SJCRH30 (cell line): ENCODE data around the gene SMAD2. TPM values are rescaled to one million over a fixed set of nuclear protein-coding genes. Genes with fewer than 3 reads are reported as not detected.
"Not testable (repeated sequence)": the region's sequence is repeated elsewhere in the genome, so short reads cannot be mapped to it uniquely, and the experiment has no call there.

Experiments used
- DNase-seq, 2 experiments: peaks; one replicate each; pipeline ENCODE4 v3.0.0-alpha.2; 2015 to 2020
- H3K27ac ChIP-seq: fragments of 250-450 bp; sonication (Bioruptor Pico); 2 replicates; pipeline ENCODE4 v1.5.1; 2020; ENCODE audit warnings: mild to moderate bottlenecking, moderate library complexity
- H3K27me3 ChIP-seq: fragments of 250-450 bp; sonication (Bioruptor Pico); 2 replicates; pipeline ENCODE4 v1.5.1; 2020; ENCODE audit warnings: mild to moderate bottlenecking, moderate library complexity
- H3K36me3 ChIP-seq: fragments of 250-450 bp; sonication (Bioruptor Pico); 2 replicates; pipeline ENCODE4 v1.5.1; 2020; ENCODE audit warnings: mild to moderate bottlenecking, moderate library complexity
- H3K4me1 ChIP-seq: fragments of 250-450 bp; sonication (Bioruptor Pico); 2 replicates; pipeline ENCODE4 v1.5.1; 2020; ENCODE audit warnings: mild to moderate bottlenecking, moderate library complexity
- H3K4me3 ChIP-seq: fragments of 250-450 bp; sonication (Bioruptor Pico); 2 replicates; pipeline ENCODE4 v1.5.1; 2020; ENCODE audit warnings: mild to moderate bottlenecking, moderate library complexity
- H3K9me3 ChIP-seq: fragments of 250-450 bp; sonication (Bioruptor Pico); replicated peaks from 2 replicates; pipeline ENCODE4 v1.5.1; 2020; ENCODE audit warnings: mild to moderate bottlenecking, moderate library complexity
- total RNA-seq: library from RNA; depleted of rRNA; stranded (reverse); fragments of >200 nt; shearing (Covaris generic); gene quantifications from 2 replicates; pipeline ENCODE4 v1.2.3, GENCODE V29; 2014

Gene SMAD2
- total RNA-seq, 1 experiment from 2014 or later: 67.4 TPM

DNA sequence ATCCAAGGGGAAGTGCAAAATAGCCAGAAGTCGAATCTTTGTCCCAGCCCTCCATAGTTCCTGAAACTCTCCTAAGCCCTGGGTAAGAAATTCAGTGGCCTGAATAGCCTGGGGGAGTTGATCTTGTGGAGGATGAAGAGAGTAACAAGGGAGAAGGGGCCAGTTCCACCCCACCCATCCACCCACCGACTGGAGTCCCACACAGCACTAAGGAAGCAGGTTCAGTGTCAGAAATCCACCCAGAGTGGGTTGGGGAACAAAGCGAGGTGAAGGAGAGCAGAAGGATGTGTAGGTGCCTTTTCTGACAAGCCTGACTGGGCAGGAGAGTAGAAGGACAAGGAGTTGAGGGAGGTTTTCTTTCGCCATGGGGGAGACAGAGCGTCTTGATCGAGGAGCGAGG is 136.8 kb downstream of the SMAD2 start:
- no peak for DNase-seq

DNA sequence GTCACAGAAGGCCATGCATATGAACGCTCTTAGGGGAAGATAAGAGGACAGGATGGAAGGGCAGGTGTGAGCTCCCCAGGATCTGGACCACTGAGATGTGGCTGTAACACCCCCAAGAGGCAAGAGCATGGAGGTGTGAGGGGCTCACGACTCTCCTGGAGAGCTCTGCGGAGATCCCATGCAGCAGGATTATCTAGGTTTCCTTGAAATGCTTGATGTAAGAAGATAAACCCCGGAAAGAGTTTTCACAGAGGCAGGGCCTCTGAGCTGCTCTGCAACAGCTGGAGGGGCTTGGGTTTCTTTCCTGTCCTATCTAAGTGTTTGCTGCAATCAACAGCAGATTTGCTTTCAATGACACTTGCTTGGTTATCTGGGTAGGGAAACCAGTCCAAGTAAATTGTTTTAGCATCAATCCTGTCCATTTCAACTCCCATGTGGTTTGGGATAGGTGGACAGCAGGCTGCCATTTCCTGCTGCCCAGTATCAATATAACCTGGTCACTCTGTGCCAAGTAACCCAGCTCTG is 138.9 kb downstream of the SMAD2 start:
- no peak overlapping the region for H3K27ac ChIP-seq
- H3K27me3 ChIP-seq: no peaks in the 10 kb centered on the region
- peak in 1 of 2 experiments; percentile 13 for DNase-seq
- no peaks in the 10 kb centered on the region for H3K36me3 ChIP-seq
- H3K9me3 ChIP-seq: no peaks in the 10 kb centered on the region
- no peaks in the 10 kb centered on the region for H3K4me1 ChIP-seq
- H3K4me3 ChIP-seq: no peak overlapping the region

More for the DNA sequence above, 136.8 kb downstream of the SMAD2 start:
- H3K36me3 ChIP-seq: no peaks in the 10 kb centered on the region
- H3K27ac ChIP-seq: no peak overlapping the region
- H3K27me3 ChIP-seq: no peaks in the 10 kb centered on the region
- H3K9me3 ChIP-seq: no peaks in the 10 kb centered on the region
- no peak overlapping the region for H3K4me3 ChIP-seq
- H3K4me1 ChIP-seq: no peaks in the 10 kb centered on the region

DNA sequence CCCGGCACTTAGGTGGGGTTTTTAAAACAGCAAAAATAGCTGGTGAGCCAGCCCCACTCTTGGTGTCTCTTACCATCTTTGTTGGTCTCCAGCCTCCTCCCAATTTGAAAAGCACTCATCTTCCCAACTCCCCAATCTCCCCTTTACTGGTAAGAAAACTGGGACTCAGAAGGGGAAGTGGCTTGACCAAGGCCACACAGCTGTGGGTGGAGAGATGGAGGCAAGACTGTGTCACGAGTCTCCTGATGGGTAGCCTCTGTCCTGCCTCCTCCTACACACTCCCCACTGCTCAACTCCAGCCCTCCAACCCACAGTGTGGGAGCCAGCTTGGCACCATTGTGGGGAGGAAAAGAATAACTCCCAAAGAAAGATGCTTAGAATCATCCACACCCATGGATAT is 140.4 kb downstream of the SMAD2 start:
- DNase-seq: no peak
- Histone ChIP-seq H3K36me3 (no peaks in the 10 kb centered on the region), H3K27ac (no peak overlapping the region)

DNA sequence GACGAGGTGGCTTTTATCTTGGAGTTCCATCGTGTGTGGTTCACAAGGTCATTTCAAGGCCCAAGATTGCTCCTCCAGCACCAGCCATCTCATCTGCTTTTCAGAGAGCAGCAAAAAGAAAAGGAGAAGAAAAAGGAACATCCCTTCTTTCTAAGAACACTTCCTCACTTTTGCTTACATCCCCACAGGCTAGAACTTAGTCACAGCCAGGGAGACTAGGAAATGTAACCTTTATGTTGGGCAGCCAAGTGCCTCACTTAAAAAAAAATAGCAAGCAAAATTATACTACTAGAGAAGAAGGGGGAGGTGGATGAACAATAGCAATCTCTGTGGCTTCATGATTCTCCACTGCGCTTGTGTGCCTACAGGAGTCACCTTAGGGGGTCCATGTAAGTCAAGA is 141.8 kb downstream of the SMAD2 start:
- Histone ChIP-seq H3K9me3 (no peaks in the 10 kb centered on the region), H3K27ac (no peak overlapping the region), H3K36me3 (no peaks in the 10 kb centered on the region), H3K4me3 (no peak overlapping the region), H3K27me3 (no peaks in the 10 kb centered on the region), H3K4me1 (no peaks in the 10 kb centered on the region)
- no peak for DNase-seq

More for the DNA sequence above, 140.4 kb downstream of the SMAD2 start:
- H3K9me3 ChIP-seq: no peaks in the 10 kb centered on the region
- no peaks in the 10 kb centered on the region for H3K27me3 ChIP-seq
- H3K4me3 ChIP-seq: no peak overlapping the region
- no peaks in the 10 kb centered on the region for H3K4me1 ChIP-seq

DNA sequence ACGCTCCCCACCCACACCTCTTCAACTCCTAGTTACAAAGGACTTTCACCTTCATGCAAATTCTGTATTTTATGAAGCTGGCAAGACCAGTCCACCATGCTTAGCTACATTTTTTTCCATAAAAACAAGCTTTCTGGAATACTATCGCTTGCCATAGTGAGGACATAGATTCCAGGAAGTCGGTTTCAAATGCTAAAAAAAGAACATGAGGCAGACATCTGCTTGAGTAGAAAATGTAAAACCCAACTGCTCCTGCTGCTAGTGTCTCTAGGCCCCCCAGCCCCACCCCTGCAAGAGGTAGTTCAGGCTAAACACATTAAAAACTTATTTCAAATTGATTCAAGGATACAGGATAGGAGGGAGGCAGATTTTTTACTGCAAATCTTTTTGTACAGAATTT is 148.9 kb downstream of the SMAD2 start:
- Histone ChIP-seq H3K27me3 (no peaks in the 10 kb centered on the region), H3K27ac (no peak overlapping the region)
- DNase-seq: no peak

DNA sequence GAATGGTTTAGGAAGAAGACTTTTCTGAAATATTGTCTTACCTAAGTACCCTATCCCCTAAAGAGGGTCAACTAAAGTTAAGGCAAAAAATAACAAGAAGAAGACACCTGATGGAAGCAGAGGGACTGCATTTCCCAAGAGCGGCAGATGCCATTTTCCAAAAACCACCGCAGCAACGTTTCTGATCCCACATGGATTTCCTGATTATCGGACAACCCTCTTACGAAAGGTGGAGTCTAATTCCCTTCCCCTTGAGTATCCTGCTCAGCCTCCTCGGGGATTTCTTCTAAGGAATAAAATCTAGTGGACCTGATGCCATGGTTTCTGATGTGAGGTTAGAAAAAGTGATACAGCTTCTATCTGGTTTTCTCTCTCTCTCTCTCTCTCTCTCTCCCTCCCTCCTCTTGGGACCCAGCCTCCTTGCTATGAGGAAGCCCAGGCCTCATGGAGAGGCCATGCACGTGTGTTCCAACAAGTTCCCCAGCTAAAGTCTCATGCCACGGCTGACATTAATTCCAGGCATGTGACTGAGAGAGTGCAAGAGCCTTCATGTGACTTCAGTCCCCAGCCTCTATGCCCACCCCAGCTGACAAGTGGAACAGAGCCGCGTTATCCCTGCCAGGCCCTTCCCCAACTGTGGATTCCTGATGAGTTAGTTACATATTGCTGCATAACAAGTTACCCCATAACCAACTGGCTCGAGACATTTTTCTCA is 150.3 kb downstream of the SMAD2 start:
- H3K9me3 ChIP-seq: no peaks in the 10 kb centered on the region
- no peak overlapping the region for H3K4me3 ChIP-seq
- no peaks in the 10 kb centered on the region for H3K36me3 ChIP-seq
- H3K27ac ChIP-seq: no peak overlapping the region
- no peaks in the 10 kb centered on the region for H3K4me1 ChIP-seq
- H3K27me3 ChIP-seq: no peaks in the 10 kb centered on the region
- DNase-seq: no peak

More for the DNA sequence above, 148.9 kb downstream of the SMAD2 start:
- H3K9me3 ChIP-seq: no peaks in the 10 kb centered on the region
- no peaks in the 10 kb centered on the region for H3K4me1 ChIP-seq
- H3K4me3 ChIP-seq: no peak overlapping the region
- H3K36me3 ChIP-seq: no peaks in the 10 kb centered on the region

DNA sequence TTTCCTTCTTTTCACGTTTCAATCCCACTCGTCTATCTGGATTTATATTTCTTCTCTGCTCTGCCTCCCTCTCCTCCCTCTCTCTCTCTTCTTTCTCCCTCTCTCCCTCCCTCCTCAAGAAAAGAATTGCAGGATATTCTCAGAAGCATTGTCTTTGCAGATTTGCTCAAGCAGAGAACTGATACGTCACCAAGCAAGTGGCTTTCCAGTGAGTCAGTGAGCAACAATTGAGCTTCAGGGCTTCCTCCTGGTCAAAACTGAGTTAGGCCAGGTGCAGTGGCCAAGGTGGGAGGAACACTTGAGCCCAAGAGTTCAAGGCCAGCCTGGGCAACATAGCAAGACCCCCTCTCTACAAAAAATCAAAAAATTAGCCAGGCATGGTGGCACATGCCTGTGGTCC is 151.1 kb downstream of the SMAD2 start:
- H3K4me1 ChIP-seq: no peaks in the 10 kb centered on the region
- no peaks in the 10 kb centered on the region for H3K9me3 ChIP-seq
- no peaks in the 10 kb centered on the region for H3K36me3 ChIP-seq
- H3K27me3 ChIP-seq: no peaks in the 10 kb centered on the region
- no peak for DNase-seq
- no peak overlapping the region for H3K4me3 ChIP-seq
- H3K27ac ChIP-seq: no peak overlapping the region

DNA sequence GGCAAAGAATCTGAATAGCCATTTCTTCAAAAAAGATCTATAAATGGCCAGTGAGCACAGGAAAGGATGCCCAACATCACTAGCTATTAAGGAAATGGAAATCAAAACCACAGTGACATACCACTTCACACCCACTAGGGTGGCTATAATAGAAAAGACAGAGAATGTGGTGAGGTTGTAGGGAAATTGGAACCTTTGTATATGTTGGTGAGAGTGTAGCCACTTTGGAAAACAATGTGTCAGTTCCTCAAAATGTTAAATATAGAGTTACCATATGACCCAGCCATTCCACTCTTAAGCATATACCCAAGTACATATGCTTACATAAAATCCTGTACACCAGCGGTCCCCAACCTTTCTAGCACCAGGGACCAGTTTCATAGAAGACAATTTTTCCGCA is 152.8 kb downstream of the SMAD2 start:
- Histone ChIP-seq H3K27ac (no peak overlapping the region), H3K9me3 (no peaks in the 10 kb centered on the region), H3K36me3 (no peaks in the 10 kb centered on the region), H3K4me1 (no peaks in the 10 kb centered on the region), H3K4me3 (no peak overlapping the region), H3K27me3 (no peaks in the 10 kb centered on the region)
- no peak for DNase-seq

DNA sequence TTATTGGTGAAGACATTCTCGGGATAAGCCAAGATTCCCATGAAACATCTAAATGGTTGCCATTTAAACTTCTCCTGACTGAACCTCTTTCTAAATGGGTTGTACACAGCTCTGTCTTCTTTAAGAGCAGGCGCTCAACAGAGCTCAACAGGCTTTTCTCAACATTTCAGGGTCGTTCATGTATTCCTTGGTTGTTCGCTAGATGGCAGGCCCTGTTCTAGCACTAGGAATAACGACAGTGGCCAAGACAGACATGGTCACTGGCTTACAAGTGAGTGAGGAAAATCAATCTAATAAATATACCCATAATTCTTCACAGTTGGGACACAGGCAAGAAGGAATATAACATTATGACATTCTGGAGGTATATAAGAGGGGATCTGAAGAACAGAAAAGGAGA is 154.5 kb downstream of the SMAD2 start:
- Histone ChIP-seq H3K9me3 (no peaks in the 10 kb centered on the region), H3K4me1 (no peaks in the 10 kb centered on the region), H3K36me3 (no peaks in the 10 kb centered on the region), H3K27ac (no peak overlapping the region), H3K4me3 (no peak overlapping the region), H3K27me3 (no peaks in the 10 kb centered on the region)
- DNase-seq: no peak

DNA sequence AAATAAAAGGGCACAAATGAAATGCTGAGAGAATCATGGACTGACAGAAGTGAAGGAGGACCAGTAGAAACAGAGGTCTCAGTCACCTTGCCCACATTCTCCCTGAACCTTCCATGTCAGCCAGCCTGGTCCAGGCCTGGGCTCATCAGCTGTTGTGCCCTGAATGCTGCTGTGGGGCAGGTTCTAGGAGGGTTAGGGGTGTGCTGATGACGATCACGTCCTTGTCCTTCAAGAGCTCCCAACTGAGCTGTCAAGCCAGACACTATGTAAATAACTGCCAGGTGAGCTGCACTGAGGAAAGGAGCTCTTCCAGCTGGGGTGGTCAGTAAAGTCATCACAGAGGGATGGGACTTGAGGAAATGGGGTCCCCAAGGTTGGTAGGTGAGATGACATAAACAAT is 156.5 kb downstream of the SMAD2 start:
- H3K4me3 ChIP-seq: no peak overlapping the region
- no peaks in the 10 kb centered on the region for H3K9me3 ChIP-seq
- DNase-seq: no peak
- H3K27ac ChIP-seq: no peak overlapping the region
- no peaks in the 10 kb centered on the region for H3K27me3 ChIP-seq
- no peaks in the 10 kb centered on the region for H3K4me1 ChIP-seq
- H3K36me3 ChIP-seq: no peaks in the 10 kb centered on the region

DNA sequence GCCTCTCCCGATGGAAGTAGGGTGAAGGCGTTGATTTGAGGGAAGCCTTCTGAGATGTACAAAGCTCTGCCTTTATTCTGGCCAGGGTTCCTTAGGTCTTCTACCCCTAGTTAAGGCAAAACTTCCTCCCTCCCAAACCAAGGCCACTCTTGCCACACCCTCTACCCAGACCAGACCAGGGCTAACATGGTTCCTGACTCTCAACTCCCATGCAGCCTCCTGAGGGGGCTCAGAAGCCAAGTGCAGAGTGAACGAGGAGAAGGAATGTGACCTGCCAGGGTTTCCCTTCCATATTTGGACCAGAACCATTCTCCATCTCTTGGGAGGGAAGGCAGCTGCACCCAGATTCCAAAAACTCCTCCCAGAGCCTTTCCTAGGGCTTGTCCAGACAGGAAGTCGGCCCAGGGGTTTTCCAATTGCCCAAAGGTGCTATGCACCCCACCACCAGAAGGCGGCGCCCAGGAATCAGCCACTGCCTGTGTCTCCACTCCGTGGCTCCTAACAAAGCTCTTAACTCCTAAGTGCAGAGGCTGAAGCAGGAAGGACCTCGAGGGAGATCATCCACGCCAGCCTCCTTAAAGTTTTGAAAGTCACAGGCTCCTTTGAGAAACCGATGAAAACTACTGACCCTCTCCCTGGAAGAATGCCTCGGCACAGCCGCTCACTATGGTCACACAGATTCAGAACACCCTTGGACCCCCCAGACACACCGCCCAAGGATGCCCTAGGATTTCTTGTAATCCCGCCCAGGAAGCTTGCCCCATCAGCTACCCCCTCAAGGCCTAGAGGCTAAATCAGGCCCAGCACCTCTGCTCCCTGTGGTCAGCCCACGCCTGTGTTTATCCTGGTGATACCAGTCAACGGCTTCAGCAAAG is 157.8 kb downstream of the SMAD2 start:
- DNase-seq: peak; percentile 57 to 76
- no peaks in the 10 kb centered on the region for H3K36me3 ChIP-seq
- no peaks in the 10 kb centered on the region for H3K4me1 ChIP-seq

DNA sequence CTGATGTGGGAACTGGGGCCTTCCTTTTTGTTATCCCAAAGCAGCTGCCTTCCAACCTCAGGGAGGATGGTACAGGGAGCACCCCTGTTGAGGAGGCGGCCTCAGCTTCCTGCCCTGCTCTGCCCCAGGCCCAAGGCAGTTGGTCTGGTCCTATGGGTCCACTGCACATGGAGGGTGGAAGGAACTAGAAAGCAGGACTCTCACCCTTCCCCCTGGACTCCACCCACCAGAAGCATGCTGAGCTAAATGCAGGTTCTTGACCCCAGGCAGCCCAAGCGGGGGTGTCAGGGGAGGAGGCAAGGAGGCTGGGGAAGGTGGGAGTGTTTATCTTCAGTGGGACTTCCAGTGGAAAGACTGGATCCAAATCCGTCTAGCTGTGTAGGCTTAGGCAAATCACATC is 158.5 kb downstream of the SMAD2 start:
- no peaks in the 10 kb centered on the region for H3K9me3 ChIP-seq
- no peak overlapping the region for H3K4me3 ChIP-seq
- H3K4me1 ChIP-seq: no peaks in the 10 kb centered on the region
- DNase-seq: no peak
- no peaks in the 10 kb centered on the region for H3K27me3 ChIP-seq
- no peaks in the 10 kb centered on the region for H3K36me3 ChIP-seq
- no peak overlapping the region for H3K27ac ChIP-seq

More for the DNA sequence above, 157.8 kb downstream of the SMAD2 start:
- H3K27me3 ChIP-seq: no peaks in the 10 kb centered on the region
- H3K9me3 ChIP-seq: no peaks in the 10 kb centered on the region
- no peak overlapping the region for H3K27ac ChIP-seq
- H3K4me3 ChIP-seq: no peak overlapping the region

DNA sequence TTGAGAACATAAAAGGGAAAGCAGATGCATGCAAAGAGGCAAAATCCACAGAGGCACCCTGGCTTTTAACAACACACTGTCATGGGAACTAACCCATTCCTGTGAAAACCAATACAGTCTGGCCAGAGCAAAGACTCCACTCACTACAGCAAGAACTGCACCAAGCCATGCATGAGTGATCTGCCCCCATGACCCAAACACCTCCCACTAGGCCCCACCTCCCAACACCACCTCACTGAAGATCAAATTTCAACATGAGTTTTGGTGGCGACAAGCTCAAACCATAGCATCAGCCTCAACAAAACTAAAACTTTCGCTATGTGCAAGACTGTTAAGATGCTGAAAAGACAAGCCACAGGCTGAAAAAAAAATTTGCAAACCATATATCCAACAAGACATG is 162.8 kb downstream of the SMAD2 start:
- Histone ChIP-seq H3K9me3 (no peaks in the 10 kb centered on the region), H3K27ac (no peak overlapping the region), H3K36me3 (no peaks in the 10 kb centered on the region), H3K27me3 (no peaks in the 10 kb centered on the region), H3K4me1 (no peaks in the 10 kb centered on the region), H3K4me3 (no peak overlapping the region)
- no peak for DNase-seq

DNA sequence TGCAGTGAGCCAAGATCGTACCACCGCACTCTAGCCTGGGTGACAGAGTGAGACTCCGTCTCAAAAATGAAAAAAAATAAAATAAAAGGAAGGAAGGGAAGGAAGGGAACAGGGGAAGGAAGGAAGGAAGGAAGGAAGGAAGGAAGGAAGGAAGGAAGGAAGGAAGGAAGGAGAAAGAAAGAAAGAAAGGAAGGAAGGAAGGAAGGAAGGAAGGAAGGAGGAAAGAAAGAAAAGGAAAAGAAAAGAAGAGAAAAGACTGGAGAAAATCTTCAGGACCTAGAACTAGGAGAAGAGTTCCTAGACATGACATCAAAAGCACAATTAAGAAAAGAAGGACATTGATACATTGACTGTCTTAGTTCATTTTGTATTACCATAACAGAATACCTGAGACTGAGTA is 163.3 kb downstream of the SMAD2 start:
- H3K4me3 ChIP-seq, H3K9me3 ChIP-seq, DNase-seq, H3K36me3 ChIP-seq, H3K27ac ChIP-seq, H3K27me3 ChIP-seq, H3K4me1 ChIP-seq: not testable (repeated sequence)
